Keratinocyte (primary cell): ENCODE results near the gene CDT1.

Experiments used
- EZH2 ChIP-seq: IDR thresholded peaks from one replicate; pipeline ENCODE4 v1.6.1; 2012; ENCODE audit warnings: inconsistent platforms, mild to moderate bottlenecking, low read length, moderate library complexity
- TF ChIP-seq, protein P1 (sequence below), 3 experiments: IDR thresholded peaks in 1 of 3; conservative IDR thresholded peaks in 1 of 3; optimal IDR thresholded peaks in 1 of 3; 2 replicates in 2 of 3; 3 replicates in 1 of 3; pipeline versions ENCODE3 to v1.5.1; 2011; ENCODE audit warnings: low read length in 3 of 3, mild to moderate bottlenecking in 3 of 3, moderate library complexity in 2 of 3, control low read depth in 1 of 3, inconsistent platforms in 1 of 3; ENCODE audit not compliant: insufficient read depth in 2 of 3; ENCODE audit errors: extremely low read depth in 1 of 3

DNA sequence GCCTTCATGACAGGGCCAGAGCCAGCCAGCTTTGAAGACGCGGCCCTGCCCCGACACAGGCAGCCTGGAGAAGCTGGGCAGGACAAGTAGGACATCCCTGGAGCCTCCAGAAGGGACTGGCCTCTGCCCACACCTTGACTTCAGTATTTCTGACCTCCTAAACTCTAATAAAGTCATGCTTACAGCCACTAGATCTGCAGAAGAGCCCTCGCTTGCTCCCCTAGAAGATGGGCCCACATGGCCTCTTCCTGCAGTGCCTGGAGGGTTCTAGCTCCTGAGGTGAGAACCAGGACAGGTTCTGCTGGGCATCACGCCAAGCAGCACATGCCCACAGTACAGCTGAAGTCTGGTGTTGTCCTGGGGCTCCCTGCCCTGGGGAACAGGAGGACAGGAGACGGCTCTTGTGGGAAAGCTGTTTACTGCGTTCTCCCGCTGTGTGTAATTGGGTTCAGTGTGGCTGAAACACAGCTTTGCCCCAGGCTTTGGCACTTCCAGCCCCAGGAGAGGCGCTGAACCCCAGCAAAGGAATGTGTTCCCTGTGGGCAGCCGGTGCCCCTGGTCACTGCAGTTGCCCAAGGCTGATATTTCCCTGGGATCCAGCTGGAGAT, 5.6 kb downstream of the CDT1 start:
- TF ChIP-seq, protein P1, sequence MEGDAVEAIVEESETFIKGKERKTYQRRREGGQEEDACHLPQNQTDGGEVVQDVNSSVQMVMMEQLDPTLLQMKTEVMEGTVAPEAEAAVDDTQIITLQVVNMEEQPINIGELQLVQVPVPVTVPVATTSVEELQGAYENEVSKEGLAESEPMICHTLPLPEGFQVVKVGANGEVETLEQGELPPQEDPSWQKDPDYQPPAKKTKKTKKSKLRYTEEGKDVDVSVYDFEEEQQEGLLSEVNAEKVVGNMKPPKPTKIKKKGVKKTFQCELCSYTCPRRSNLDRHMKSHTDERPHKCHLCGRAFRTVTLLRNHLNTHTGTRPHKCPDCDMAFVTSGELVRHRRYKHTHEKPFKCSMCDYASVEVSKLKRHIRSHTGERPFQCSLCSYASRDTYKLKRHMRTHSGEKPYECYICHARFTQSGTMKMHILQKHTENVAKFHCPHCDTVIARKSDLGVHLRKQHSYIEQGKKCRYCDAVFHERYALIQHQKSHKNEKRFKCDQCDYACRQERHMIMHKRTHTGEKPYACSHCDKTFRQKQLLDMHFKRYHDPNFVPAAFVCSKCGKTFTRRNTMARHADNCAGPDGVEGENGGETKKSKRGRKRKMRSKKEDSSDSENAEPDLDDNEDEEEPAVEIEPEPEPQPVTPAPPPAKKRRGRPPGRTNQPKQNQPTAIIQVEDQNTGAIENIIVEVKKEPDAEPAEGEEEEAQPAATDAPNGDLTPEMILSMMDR (optimal IDR thresholded peaks at IDR 0.05 in 1 of 3, IDR thresholded peaks at IDR 0.05 in 1 of 3, conservative IDR thresholded peaks at IDR 0.05 in 1 of 3; ENCODE audit: extremely low read depth in 1 of 3, insufficient read depth in 2 of 3, low read length in 3 of 3): no peak
- no peak for TF ChIP-seq EZH2
